HCT116 (cell line): Measurements from ENCODE around the gene SYNDIG1. TPM values are rescaled to one million over a fixed set of nuclear protein-coding genes. Genes with fewer than 3 reads are reported as not detected.

ENCODE experiments used
- ATAC-seq: fragments of 200-7000 bp; cut with Tn5 transposase; 2 replicates; pipeline ENCODE4 v1.9.1; 2020; ENCODE audit warnings: mild to moderate bottlenecking, moderate library complexity
- BruUV-seq: library from RNA; stranded (reverse); fragments of 400-500 nt; replicated peaks from 2 replicates; lab custom pipeline; 2021; lab: Mats Ljungman, UMichigan
- CTCF ChIA-PET: fragments of 300-600 bp; sonication (Branson Sonifier 250); formaldehyde crosslinking; loops from one replicate; lab custom pipeline; 2021; ENCODE audit warnings: antibody characterized with exemption; lab: Charles Lee
- POLR2A ChIA-PET: fragments of 300-600, 350-600 bp; sonication (Branson Sonifier 250); formaldehyde crosslinking; loops from one replicate; lab custom pipeline; 2021; ENCODE audit warnings: antibody characterized with exemption; lab: Charles Lee
- RAD21 ChIA-PET, 2 experiments: fragments of 300-600 bp; sonication (Branson Sonifier 250); formaldehyde crosslinking; loops; one replicate each; lab custom pipeline; 2023; ENCODE audit warnings: low total read pairs in 2 of 2; ENCODE audit not compliant: uncharacterized antibody in 2 of 2, unreplicated experiment in 2 of 2, low non-redundant PET in 1 of 2; lab: Charles Lee
- DNase-seq: peaks from one replicate; pipeline ENCODE4 v3.0.0-alpha.2; 2010; ENCODE audit warnings: low read depth, low spot score
- H2AFZ ChIP-seq: fragments of 200-600 bp; shearing (Covaris generic), sonication (generic); 2 replicates; pipeline ENCODE4 v1.6.1; 2017; ENCODE audit warnings: low read depth, mixed run types, mixed read lengths, antibody characterized with exemption, low read length; ENCODE audit not compliant: poor library complexity, severe bottlenecking
- H3K27ac ChIP-seq: 2 replicates; pipeline ENCODE4 v1.5.1; 2012; ENCODE audit warnings: low read depth, low read length
- H3K27me3 ChIP-seq: fragments of 200-600 bp; sonication (generic); 2 replicates; pipeline ENCODE4 v1.6.1; 2016; ENCODE audit warnings: mixed run types, low read length, mixed read lengths; ENCODE audit not compliant: insufficient read depth
- H3K36me3 ChIP-seq, 2 experiments: fragments of 200-500 bp in 1 of 2; fragments of 200-600 bp in 1 of 2; sonication (Bioruptor generic) in 1 of 2; sonication (generic) in 1 of 2; 2 replicates each; pipeline versions ENCODE4 v1.5.1 to v1.6.1; 2014 to 2016; ENCODE audit warnings: low read length in 2 of 2, inconsistent platforms in 1 of 2, mixed read lengths in 1 of 2, mixed run types in 1 of 2; ENCODE audit not compliant: insufficient read depth in 2 of 2, control insufficient read depth in 1 of 2
- H3K4me1 ChIP-seq, 2 experiments: fragments of 200-600 bp in 1 of 2; sonication (generic) in 1 of 2; 2 replicates each; pipeline versions ENCODE4 v1.5.1 to v1.6.1; 2012 to 2017; ENCODE audit warnings: low read length in 2 of 2, inconsistent platforms in 1 of 2, mild to moderate bottlenecking in 1 of 2, mixed read lengths in 1 of 2, mixed run types in 1 of 2, moderate library complexity in 1 of 2; ENCODE audit not compliant: insufficient read depth in 2 of 2, control insufficient read depth in 1 of 2
- H3K4me2 ChIP-seq: fragments of 200-600 bp; sonication (generic); 2 replicates; pipeline ENCODE4 v1.6.1; 2017; ENCODE audit warnings: mixed run types, low read length, mixed read lengths
- H3K4me3 ChIP-seq, 2 experiments: fragments of 200-600 bp in 1 of 2; sonication (generic) in 1 of 2; replicated peaks in 1 of 2; 2 replicates each; pipeline ENCODE4 v1.5.1; 2011 to 2016; ENCODE audit warnings: low read length in 2 of 2, control low read depth in 1 of 2, low read depth in 1 of 2, mild to moderate bottlenecking in 1 of 2, mixed read lengths in 1 of 2, mixed run types in 1 of 2
- H3K79me2 ChIP-seq: fragments of 200-600 bp; sonication (generic); 2 replicates; pipeline ENCODE4 v1.6.1; 2017; ENCODE audit warnings: mild to moderate bottlenecking, mixed run types, low read length, moderate library complexity, mixed read lengths; ENCODE audit not compliant: insufficient read depth
- H3K9ac ChIP-seq: fragments of 200-600 bp; sonication (generic); 2 replicates; pipeline ENCODE4 v1.6.1; 2016; ENCODE audit warnings: low read length, mixed read lengths
- H3K9me2 ChIP-seq: fragments of 200-600 bp; sonication (generic), shearing (Covaris generic); 2 replicates; pipeline ENCODE4 v1.6.1; 2017; ENCODE audit warnings: mixed run types, mild to moderate bottlenecking, moderate library complexity; ENCODE audit not compliant: insufficient read depth
- H3K9me3 ChIP-seq, 2 experiments: fragments of 200-500 bp in 1 of 2; fragments of 200-600 bp in 1 of 2; sonication (Bioruptor generic) in 1 of 2; sonication (generic) in 1 of 2; 2 replicates each; pipeline ENCODE4 v1.6.1; 2014 to 2017; ENCODE audit warnings: low read length in 2 of 2, mixed read lengths in 2 of 2, inconsistent platforms in 1 of 2, low read depth in 1 of 2, mild to moderate bottlenecking in 1 of 2, mixed run types in 1 of 2, moderate library complexity in 1 of 2; ENCODE audit not compliant: control insufficient read depth in 1 of 2, insufficient read depth in 1 of 2
- H4K20me1 ChIP-seq: fragments of 200-600 bp; sonication (generic), shearing (Covaris generic); 2 replicates; pipeline ENCODE4 v1.6.1; 2017; ENCODE audit warnings: mixed run types, mild to moderate bottlenecking, moderate library complexity; ENCODE audit not compliant: insufficient read depth
- CBX3 ChIP-seq: IDR thresholded peaks from 2 replicates; pipeline ENCODE4 v1.6.1; 2012; ENCODE audit warnings: low read depth
- CEBPB ChIP-seq: IDR thresholded peaks from 2 replicates; pipeline ENCODE4 v1.6.1; 2012; ENCODE audit warnings: low read depth
- EGR1 ChIP-seq: IDR thresholded peaks from 2 replicates; pipeline ENCODE4 v1.6.1; 2012; ENCODE audit warnings: low read depth
- EZH2 ChIP-seq: fragments of 200-600 bp; sonication (generic); IDR thresholded peaks from 2 replicates; pipeline ENCODE4 v1.6.1; 2017; ENCODE audit warnings: antibody characterized with exemption, mixed run types
- EZH2phosphoT487 ChIP-seq: fragments of 200-600 bp; IDR thresholded peaks from 2 replicates; pipeline ENCODE4 v1.6.1; 2018; ENCODE audit warnings: antibody characterized with exemption, borderline replicate concordance
- JUND ChIP-seq: IDR thresholded peaks from 2 replicates; pipeline ENCODE4 v1.6.1; 2012
- RAD21 ChIP-seq: IDR thresholded peaks from 2 replicates; pipeline ENCODE4 v1.6.1; 2012; ENCODE audit warnings: low read depth, mild to moderate bottlenecking
- SIN3A ChIP-seq: IDR thresholded peaks from 2 replicates; pipeline ENCODE4 v1.6.1; 2012; ENCODE audit warnings: low read depth
- TCF7L2 ChIP-seq: IDR thresholded peaks from 2 replicates; pipeline ENCODE4 v1.7.0; 2011; ENCODE audit warnings: borderline replicate concordance, inconsistent platforms; ENCODE audit not compliant: insufficient read depth, insufficient read length; ENCODE audit errors: extremely low read depth
- YY1 ChIP-seq: IDR thresholded peaks from 2 replicates; pipeline ENCODE4 v1.6.1; 2011; ENCODE audit warnings: low read length, low read depth, moderate library complexity, mild to moderate bottlenecking; ENCODE audit not compliant: insufficient replicate concordance; ENCODE audit errors: extremely low read depth
- ZFX ChIP-seq: fragments of 450-650 bp; IDR thresholded peaks from 2 replicates; pipeline ENCODE4 v1.6.1; 2017
- intact Hi-C: fragments of 100-400 bp; cut with micrococcal nuclease; formaldehyde crosslinking; loops from 2 replicates; pipeline ENCODE4 v1.10.0; 2022
- total RNA-seq: library from RNA; stranded (reverse); gene quantifications from one replicate; pipeline ENCODE4 v1.2.1, GENCODE V29; 2021; ENCODE audit not compliant: unreplicated experiment

SYNDIG1 gene
- total RNA-seq, 1 experiment from 2014 or later = not detected

- TF ChIP-seq EZH2phosphoT487 (no peak), EZH2 (no peak), JUND (no peak), YY1 (no peak)
- TF ChIP-seq, all 23 proteins: peak for 0
Observed at GRCh38 chr20:24518515-24518914, 49.1 kb downstream of the SYNDIG1 start (continued).

DNA sequence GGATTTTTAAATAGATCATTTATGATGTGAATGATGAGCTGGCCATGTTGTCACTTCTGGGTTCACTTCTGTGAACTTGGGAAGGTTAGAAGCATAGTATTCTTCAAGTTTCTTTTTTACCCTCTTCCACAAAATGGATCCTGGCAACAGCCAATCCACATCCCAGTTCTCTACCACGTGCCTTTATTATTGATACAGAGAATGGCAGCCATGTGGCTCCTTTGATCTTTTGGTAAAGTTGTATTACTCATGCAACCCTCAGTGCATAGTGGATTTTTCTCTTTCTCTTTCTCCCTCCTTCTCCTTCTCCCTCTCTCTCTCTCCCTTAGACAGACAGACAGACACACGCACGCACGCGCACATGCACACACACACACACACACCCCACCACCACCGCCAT is 50.0 kb downstream of the SYNDIG1 start:
- H3K27ac ChIP-seq = no peak overlapping the region
- no peaks in the 10 kb centered on the region for H3K9me3 ChIP-seq
- no peak overlapping the region for H3K4me2 ChIP-seq
- no peaks in the 10 kb centered on the region for H3K4me1 ChIP-seq
- H3K36me3 ChIP-seq = no peaks in the 10 kb centered on the region
- H3K27me3 ChIP-seq = 0 out of 2 replicates have a peak, but pooled peaks cover 5% of the 10 kb centered on the region
- no peak overlapping the region for H3K4me3 ChIP-seq
- H4K20me1 ChIP-seq = no peaks in the 10 kb centered on the region
- H2AFZ ChIP-seq = no peak overlapping the region
- ATAC-seq (no peak), DNase-seq (no peak)
- BruUV-seq = no TSS peak
- H3K79me2 ChIP-seq = no peaks in the 10 kb centered on the region
- intact Hi-C loops = no loop called here
- POLR2A ChIA-PET = no interaction called here
- no peak overlapping the region for H3K9ac ChIP-seq
- RAD21 ChIA-PET = no interaction called here
- no peak for TF ChIP-seq EZH2
- TF ChIP-seq SIN3A = no peak
- no peak for TF ChIP-seq EGR1
- TF ChIP-seq RAD21 = no peak
- TF ChIP-seq CEBPB = no peak
- TF ChIP-seq EZH2phosphoT487 = no peak
- no peak for TF ChIP-seq ZFX
- TF ChIP-seq CBX3 = no peak
- H3K9me2 ChIP-seq = no peaks in the 10 kb centered on the region
- CTCF ChIA-PET = no interaction called here

DNA sequence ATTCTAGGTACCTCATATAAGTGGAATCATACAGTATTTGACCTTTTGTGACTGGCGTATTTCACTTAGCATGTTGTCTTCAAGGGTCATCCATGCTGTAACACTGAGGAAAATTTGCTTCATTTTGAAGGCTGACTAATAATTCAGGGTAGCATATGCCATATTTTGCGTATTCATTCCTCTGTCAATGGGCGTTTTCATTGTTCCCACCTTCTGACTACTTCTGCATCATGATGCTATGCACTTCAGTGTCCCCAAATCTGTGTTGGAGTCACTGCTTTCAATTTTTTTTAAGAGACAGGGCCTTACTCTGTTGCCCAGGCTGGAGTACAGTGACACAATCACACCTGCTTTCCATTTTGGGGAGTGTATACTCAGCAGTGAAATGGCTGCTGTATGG is 51.6 kb downstream of the SYNDIG1 start:
- Histone ChIP-seq H3K79me2 (no peaks in the 10 kb centered on the region), H3K9ac (no peak overlapping the region), H2AFZ (no peak overlapping the region), H3K27ac (no peak overlapping the region), H4K20me1 (no peaks in the 10 kb centered on the region), H3K9me3 (no peaks in the 10 kb centered on the region), H3K9me2 (no peaks in the 10 kb centered on the region), H3K27me3 (0 out of 2 replicates have a peak, but pooled peaks cover 5% of the 10 kb centered on the region), H3K4me2 (no peak overlapping the region), H3K4me1 (no peaks in the 10 kb centered on the region), H3K4me3 (no peak overlapping the region), H3K36me3 (no peaks in the 10 kb centered on the region)
- no TSS peak for BruUV-seq
- CTCF ChIA-PET = no interaction called here
- TF ChIP-seq YY1 (no peak), CBX3 (no peak), TCF7L2 (no peak)
- intact Hi-C loops = no loop called here
- RAD21 ChIA-PET = no interaction called here
- POLR2A ChIA-PET = no interaction called here
- DNase-seq (no peak), ATAC-seq (no peak)
